Measurements from ENCODE around the gene PPM1H.

The PPM1H gene

GRCh38 chr12:62911286-62911685 lies 23.7 kb downstream of the PPM1H start:
- no peaks in the 10 kb centered on the region for H3K27me3 ChIP-seq (replicated peaks)
- TF ChIP-seq CTCF (IDR thresholded peaks at IDR 0.05; ENCODE audit: low read depth, low read length, missing control alignments), result no peak
- no peaks in the 10 kb centered on the region for H3K36me3 ChIP-seq (replicated peaks)
- no peak overlapping the region for H3K4me3 ChIP-seq (ENCODE audit: low read depth, low read length)
- in situ Hi-C loops (cut with HindIII; ENCODE audit: low pct_ligation_motif_present, low sequenced_read_pairs), result no loop called here
- H3K27ac ChIP-seq, result no peak overlapping the region
- DNase-seq, result no peak

GRCh38 chr12:62910549-62911169 lies 24.3 kb downstream of the PPM1H start:
- Histone ChIP-seq H3K4me3 (ENCODE audit: low read depth, low read length) (no peak overlapping the region), H3K27me3 (replicated peaks) (no peaks in the 10 kb centered on the region), H3K27ac (no peak overlapping the region), H3K36me3 (replicated peaks) (no peaks in the 10 kb centered on the region)
- in situ Hi-C loops (cut with HindIII; ENCODE audit: low pct_ligation_motif_present, low sequenced_read_pairs), result no loop called here
- TF ChIP-seq CTCF (IDR thresholded peaks at IDR 0.05; ENCODE audit: low read depth, low read length, missing control alignments), result no peak
- no peak for DNase-seq

GRCh38 chr12:62909340-62909739 lies 25.6 kb downstream of the PPM1H start:
- H3K36me3 ChIP-seq (replicated peaks), result no peaks in the 10 kb centered on the region
- H3K27me3 ChIP-seq (replicated peaks), result no peaks in the 10 kb centered on the region
- no peak for TF ChIP-seq CTCF (IDR thresholded peaks at IDR 0.05; ENCODE audit: low read depth, low read length, missing control alignments)
- DNase-seq, result no peak
- H3K4me3 ChIP-seq (ENCODE audit: low read depth, low read length), result no peak overlapping the region
- in situ Hi-C loops (cut with HindIII; ENCODE audit: low pct_ligation_motif_present, low sequenced_read_pairs), result no loop called here
- H3K27ac ChIP-seq, result no peak overlapping the region

GRCh38 chr12:62908674-62909073 lies 26.3 kb downstream of the PPM1H start:
- Histone ChIP-seq H3K27ac (no peak overlapping the region), H3K27me3 (replicated peaks) (no peaks in the 10 kb centered on the region), H3K4me3 (ENCODE audit: low read depth, low read length) (no peak overlapping the region), H3K36me3 (replicated peaks) (no peaks in the 10 kb centered on the region)
- in situ Hi-C loops (cut with HindIII; ENCODE audit: low pct_ligation_motif_present, low sequenced_read_pairs), result no loop called here
- no peak for TF ChIP-seq CTCF (IDR thresholded peaks at IDR 0.05; ENCODE audit: low read depth, low read length, missing control alignments)
- no peak for DNase-seq

GRCh38 chr12:62907561-62907960 lies 27.4 kb downstream of the PPM1H start:
- Histone ChIP-seq H3K36me3 (replicated peaks) (no peaks in the 10 kb centered on the region), H3K27ac (no peak overlapping the region)
- in situ Hi-C loops (cut with HindIII; ENCODE audit: low pct_ligation_motif_present, low sequenced_read_pairs), result no loop called here

More at GRCh38 chr12:62907561-62907960, 27.4 kb downstream of the PPM1H start:
- Histone ChIP-seq H3K27me3 (replicated peaks) (no peaks in the 10 kb centered on the region), H3K4me3 (ENCODE audit: low read depth, low read length) (no peak overlapping the region)
- TF ChIP-seq CTCF (IDR thresholded peaks at IDR 0.05; ENCODE audit: low read depth, low read length, missing control alignments), result no peak
- DNase-seq, result no peak

All from brain microvascular endothelial cell (primary cell).